Keratinocyte (primary cell): ENCODE data around the gene ZRSR2. TPM values are rescaled to one million over a fixed set of nuclear protein-coding genes. Genes with fewer than 3 reads are reported as not detected.

Experiments
- DNase-seq: peaks from one replicate; pipeline ENCODE4 v3.0.0-alpha.2; 2011; ENCODE audit warnings: low read depth, missing footprints, low spot score
- FAIRE-seq: peaks from 2 replicates; lab custom pipeline; 2011; peaks lifted over from hg19 to GRCh38; lab: Jason Lieb, UNC
- H2AFZ ChIP-seq: 2 replicates; pipeline ENCODE4 v1.6.0; 2012; ENCODE audit warnings: low read length, control low read depth, inconsistent platforms; ENCODE audit not compliant: control insufficient read depth
- H3K27ac ChIP-seq: 2 replicates; pipeline ENCODE4 v1.5.1; 2011; ENCODE audit warnings: low read length; ENCODE audit not compliant: control insufficient read depth, insufficient read depth
- H3K27me3 ChIP-seq: 3 replicates; pipeline ENCODE4 v1.6.0; 2011; ENCODE audit warnings: low read length; ENCODE audit not compliant: control insufficient read depth, insufficient read depth; ENCODE audit errors: extremely low read depth
- H3K36me3 ChIP-seq, 2 experiments: 2 replicates in 1 of 2; 3 replicates in 1 of 2; pipeline ENCODE4 v1.5.1; 2011; ENCODE audit warnings: low read length in 2 of 2, mild to moderate bottlenecking in 1 of 2; ENCODE audit not compliant: control insufficient read depth in 2 of 2, insufficient read depth in 2 of 2; ENCODE audit errors: extremely low read depth in 1 of 2
- H3K4me1 ChIP-seq: 3 replicates; pipeline ENCODE4 v1.5.1; 2011; ENCODE audit warnings: low read length; ENCODE audit not compliant: control insufficient read depth, insufficient read depth; ENCODE audit errors: extremely low read depth
- H3K4me2 ChIP-seq: 3 replicates; pipeline ENCODE4 v1.6.0; 2011; ENCODE audit warnings: low read depth, low read length; ENCODE audit not compliant: control insufficient read depth, insufficient read depth; ENCODE audit errors: extremely low read depth
- H3K4me3 ChIP-seq, 3 experiments: fragments of 200-600 bp in 1 of 3; sonication (generic) in 1 of 3; 2 replicates in 2 of 3; 3 replicates in 1 of 3; pipeline ENCODE4 v1.5.1; 2011 to 2016; ENCODE audit warnings: low read length in 3 of 3, mild to moderate bottlenecking in 3 of 3, control low read depth in 2 of 3, inconsistent platforms in 1 of 3, low read depth in 1 of 3, mixed read lengths in 1 of 3, mixed run types in 1 of 3, moderate library complexity in 1 of 3; ENCODE audit not compliant: control insufficient read depth in 2 of 3, insufficient read depth in 2 of 3; ENCODE audit errors: extremely low read depth in 1 of 3
- H3K79me2 ChIP-seq: 2 replicates; pipeline ENCODE4 v1.6.0; 2012; ENCODE audit warnings: low read length; ENCODE audit not compliant: control insufficient read depth, insufficient read depth
- H3K9ac ChIP-seq: 3 replicates; pipeline ENCODE4 v1.6.0; 2011; ENCODE audit warnings: low read length; ENCODE audit not compliant: control insufficient read depth, insufficient read depth; ENCODE audit errors: extremely low read depth
- H3K9me1 ChIP-seq: 3 replicates; pipeline ENCODE4 v1.6.0; 2011; ENCODE audit warnings: low read length; ENCODE audit not compliant: control insufficient read depth, insufficient read depth; ENCODE audit errors: extremely low read depth
- H3K9me3 ChIP-seq: 2 replicates; pipeline ENCODE4 v1.5.1; 2012; ENCODE audit warnings: low read depth, low read length; ENCODE audit not compliant: control insufficient read depth
- H4K20me1 ChIP-seq: 3 replicates; pipeline ENCODE4 v1.6.0; 2011; ENCODE audit warnings: low read length; ENCODE audit not compliant: control insufficient read depth, insufficient read depth; ENCODE audit errors: extremely low read depth
- EZH2 ChIP-seq: IDR thresholded peaks from one replicate; pipeline ENCODE4 v1.6.1; 2012; ENCODE audit warnings: inconsistent platforms, mild to moderate bottlenecking, low read length, moderate library complexity
- dilution Hi-C: fragments of 300-500 bp; cut with MboI; formaldehyde crosslinking; loops from one replicate; pipeline ENCODE4 v1.7.0; 2020; ENCODE audit warnings: low sequenced_read_pairs; ENCODE audit not compliant: extremely low pct_ligation_motif_present
- polyA plus RNA-seq, 5 experiments: library from polyadenylated mRNA; depleted of rRNA in 3 of 5; stranded (reverse) in 3 of 5; stranded (forward) in 1 of 5; unstranded in 1 of 5; fragments of >200 nt; gene quantifications; 1 replicate in 1 of 5; 2 replicates in 3 of 5; 3 replicates in 1 of 5; pipeline versions ENCODE4 v1.2.1 to v1.2.3, GENCODE V29; 2011 to 2012; ENCODE audit warnings: missing spikeins in 2 of 5, low read depth in 1 of 5, low replicate concordance in 1 of 5
- TF ChIP-seq, protein P1 (sequence below), 3 experiments: IDR thresholded peaks in 1 of 3; conservative IDR thresholded peaks in 1 of 3; optimal IDR thresholded peaks in 1 of 3; 2 replicates in 2 of 3; 3 replicates in 1 of 3; pipeline versions ENCODE3 to v1.5.1; 2011; ENCODE audit warnings: low read length in 3 of 3, mild to moderate bottlenecking in 3 of 3, moderate library complexity in 2 of 3, control low read depth in 1 of 3, inconsistent platforms in 1 of 3; ENCODE audit not compliant: insufficient read depth in 2 of 3; ENCODE audit errors: extremely low read depth in 1 of 3

Gene ZRSR2
- polyA plus RNA-seq, 1 donor (not counting 4 experiments of a cell fraction or from before 2014, with no cell fraction given): 13.7 TPM

DNA sequence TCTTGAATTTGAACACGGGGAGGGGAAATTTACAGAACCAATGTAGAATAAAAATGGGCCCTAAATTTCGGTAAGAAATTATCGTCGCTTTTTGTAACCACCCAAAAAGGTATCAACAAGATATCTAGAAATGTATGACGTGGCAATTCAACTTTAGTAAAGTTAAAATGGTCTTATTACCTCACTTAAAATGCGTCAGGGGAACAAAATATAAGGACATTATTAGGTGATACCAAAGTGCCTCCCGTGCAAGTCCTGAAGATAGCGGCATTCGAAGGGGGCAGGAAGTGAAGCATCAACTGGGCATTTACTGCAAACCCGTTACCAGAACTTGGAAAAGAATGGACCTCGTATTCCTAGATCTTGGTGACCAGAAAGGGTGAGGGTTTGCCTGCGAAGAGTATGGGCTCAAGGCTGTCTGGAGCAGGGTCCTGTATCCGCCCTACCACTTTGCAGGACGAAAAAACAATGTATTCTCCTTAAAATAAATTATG lies 63.3 kb downstream of the ZRSR2 start:
- Histone ChIP-seq H3K9ac (peak overlapping the region; percentile 60), H3K4me1 (peaks cover 14% of the 10 kb centered on the region), H2AFZ (peak overlapping the region; percentile 73), H3K27ac (no peak overlapping the region), H3K4me3 (peak overlapping the region; percentile 70 to 84 (median 73)), H3K9me1 (no peaks in the 10 kb centered on the region), H3K4me2 (peak overlapping the region; percentile 92), H3K79me2 (no peaks in the 10 kb centered on the region), H3K36me3 (no peaks in the 10 kb centered on the region), H3K27me3 (peaks cover 11% of the 10 kb centered on the region), H3K9me3 (no peaks in the 10 kb centered on the region), H4K20me1 (no peaks in the 10 kb centered on the region)
- no peak for TF ChIP-seq EZH2
- TF ChIP-seq, protein P1, sequence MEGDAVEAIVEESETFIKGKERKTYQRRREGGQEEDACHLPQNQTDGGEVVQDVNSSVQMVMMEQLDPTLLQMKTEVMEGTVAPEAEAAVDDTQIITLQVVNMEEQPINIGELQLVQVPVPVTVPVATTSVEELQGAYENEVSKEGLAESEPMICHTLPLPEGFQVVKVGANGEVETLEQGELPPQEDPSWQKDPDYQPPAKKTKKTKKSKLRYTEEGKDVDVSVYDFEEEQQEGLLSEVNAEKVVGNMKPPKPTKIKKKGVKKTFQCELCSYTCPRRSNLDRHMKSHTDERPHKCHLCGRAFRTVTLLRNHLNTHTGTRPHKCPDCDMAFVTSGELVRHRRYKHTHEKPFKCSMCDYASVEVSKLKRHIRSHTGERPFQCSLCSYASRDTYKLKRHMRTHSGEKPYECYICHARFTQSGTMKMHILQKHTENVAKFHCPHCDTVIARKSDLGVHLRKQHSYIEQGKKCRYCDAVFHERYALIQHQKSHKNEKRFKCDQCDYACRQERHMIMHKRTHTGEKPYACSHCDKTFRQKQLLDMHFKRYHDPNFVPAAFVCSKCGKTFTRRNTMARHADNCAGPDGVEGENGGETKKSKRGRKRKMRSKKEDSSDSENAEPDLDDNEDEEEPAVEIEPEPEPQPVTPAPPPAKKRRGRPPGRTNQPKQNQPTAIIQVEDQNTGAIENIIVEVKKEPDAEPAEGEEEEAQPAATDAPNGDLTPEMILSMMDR (optimal IDR thresholded peaks at IDR 0.05 in 1 of 3, IDR thresholded peaks at IDR 0.05 in 1 of 3, conservative IDR thresholded peaks at IDR 0.05 in 1 of 3; ENCODE audit: extremely low read depth in 1 of 3, insufficient read depth in 2 of 3, low read length in 3 of 3): no peak
- peak; percentile 65 for FAIRE-seq
- DNase-seq: no peak
- dilution Hi-C loops: no loop called here

- Histone ChIP-seq H3K27ac (no peak overlapping the region), H3K27me3 (peaks cover 11% of the 10 kb centered on the region), H3K4me2 (peak overlapping the region; percentile 92), H3K79me2 (no peaks in the 10 kb centered on the region), H3K9me3 (no peaks in the 10 kb centered on the region), H3K4me3 (peak overlapping the region; percentile 70 to 84 (median 73)), H4K20me1 (no peaks in the 10 kb centered on the region), H3K9me1 (no peaks in the 10 kb centered on the region), H3K9ac (peak overlapping the region; percentile 60), H3K36me3 (no peaks in the 10 kb centered on the region), H2AFZ (peak overlapping the region; percentile 73), H3K4me1 (peaks cover 14% of the 10 kb centered on the region)
- dilution Hi-C loops: no loop called here
- DNase-seq (no peak), FAIRE-seq (no peak)
- TF ChIP-seq EZH2: no peak
- TF ChIP-seq, protein P1 (optimal IDR thresholded peaks at IDR 0.05 in 1 of 3, IDR thresholded peaks at IDR 0.05 in 1 of 3, conservative IDR thresholded peaks at IDR 0.05 in 1 of 3; ENCODE audit: extremely low read depth in 1 of 3, insufficient read depth in 2 of 3, low read length in 3 of 3): peak in 2 of 3 experiments; percentile 23 to 52
Measured at GRCh38 chrX:15854080-15854655, 63.9 kb downstream of the ZRSR2 start.
